ENCODE results near the gene PDCD2. TPM values are rescaled to one million over a fixed set of nuclear protein-coding genes. Genes with fewer than 3 reads are reported as not detected.
"Not testable (repeated sequence)": the region's sequence is repeated elsewhere in the genome, so short reads cannot be mapped to it uniquely, and the experiment has no call there.

Gene PDCD2
- total RNA-seq, 1 experiment from 2014 or later: 272 TPM

- peak; percentile 87 for DNase-seq (ENCODE audit: low read depth)
Observed at GRCh38 chr6:170552765-170553533, 31.5 kb downstream of the PDCD2 start, which contains the start of gene PSMB1. Gene PSMB1 (minus strand): TSS chr6:170553307. CDS start chr6:170553242, 65 bp downstream.

- DNase-seq (ENCODE audit: low read depth): no peak
Observed at GRCh38 chr6:170545405-170545804, 39.0 kb downstream of the PDCD2 start.

- no peak for DNase-seq (ENCODE audit: low read depth)
Observed at GRCh38 chr6:170542031-170542719, 42.3 kb downstream of the PDCD2 start.

DNA sequence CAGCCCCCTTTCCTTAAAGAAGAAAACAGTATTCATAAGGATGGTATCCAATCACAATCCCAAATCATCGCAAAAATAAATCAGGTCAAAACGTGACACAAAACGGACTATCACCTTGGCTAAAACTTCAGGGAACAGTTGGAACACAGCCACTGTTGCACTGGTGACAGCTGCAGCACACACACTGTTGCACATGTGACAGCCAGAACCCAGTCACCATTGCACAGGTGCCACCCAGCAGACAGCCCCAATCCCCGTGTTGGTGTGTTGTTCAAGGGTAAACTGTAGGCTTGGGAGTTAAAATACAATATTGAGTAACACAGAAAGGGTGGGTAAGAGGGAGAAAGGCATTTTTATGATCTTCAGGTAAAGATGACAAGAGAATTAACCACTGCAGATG lies 47.1 kb downstream of the PDCD2 start:
- no peak for DNase-seq (ENCODE audit: low read depth)

DNA sequence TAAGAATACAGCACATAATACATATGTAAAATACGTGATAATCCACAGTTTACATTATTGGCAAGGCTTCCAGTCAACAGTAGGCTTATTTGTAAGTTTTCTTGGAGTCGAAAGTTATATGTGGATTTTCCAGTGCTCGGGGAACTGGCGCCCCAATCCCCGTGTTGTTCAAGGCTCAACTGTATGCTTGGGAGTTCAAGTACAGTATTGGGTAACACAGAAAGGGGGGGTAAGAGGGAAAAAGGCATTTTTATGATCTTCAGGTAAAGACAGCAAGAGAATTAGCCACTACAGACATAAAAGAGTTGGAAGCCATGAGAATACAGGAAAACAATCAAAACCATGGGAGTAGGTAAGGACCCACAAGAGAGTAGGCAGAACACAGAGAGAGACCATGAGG lies 47.8 kb downstream of the PDCD2 start:
- DNase-seq (ENCODE audit: low read depth): no peak

DNA sequence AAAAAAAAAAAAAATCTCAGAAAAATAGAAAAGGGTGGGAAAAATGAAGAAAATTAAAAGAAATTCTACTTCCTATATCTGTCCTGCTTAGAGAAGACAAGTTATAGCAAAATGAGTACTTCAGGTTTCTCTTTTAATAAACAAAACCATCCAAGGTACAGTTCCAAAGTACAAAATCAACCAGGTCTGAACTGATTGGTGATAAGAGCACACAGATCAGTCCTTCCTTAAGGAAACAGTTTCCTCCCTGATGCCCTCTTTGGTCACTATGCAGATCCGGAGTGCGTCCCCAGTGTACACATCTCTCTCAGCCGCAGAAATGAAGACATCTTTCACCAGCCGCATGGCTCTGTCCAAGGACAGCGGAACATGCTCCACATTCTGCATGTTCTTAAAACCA lies 49.4 kb downstream of the PDCD2 start:
- DNase-seq (ENCODE audit: low read depth): no peak

GRCh38 chr6:170533792-170534191 lies 50.6 kb downstream of the PDCD2 start:
- no peak for DNase-seq (ENCODE audit: low read depth)

DNA sequence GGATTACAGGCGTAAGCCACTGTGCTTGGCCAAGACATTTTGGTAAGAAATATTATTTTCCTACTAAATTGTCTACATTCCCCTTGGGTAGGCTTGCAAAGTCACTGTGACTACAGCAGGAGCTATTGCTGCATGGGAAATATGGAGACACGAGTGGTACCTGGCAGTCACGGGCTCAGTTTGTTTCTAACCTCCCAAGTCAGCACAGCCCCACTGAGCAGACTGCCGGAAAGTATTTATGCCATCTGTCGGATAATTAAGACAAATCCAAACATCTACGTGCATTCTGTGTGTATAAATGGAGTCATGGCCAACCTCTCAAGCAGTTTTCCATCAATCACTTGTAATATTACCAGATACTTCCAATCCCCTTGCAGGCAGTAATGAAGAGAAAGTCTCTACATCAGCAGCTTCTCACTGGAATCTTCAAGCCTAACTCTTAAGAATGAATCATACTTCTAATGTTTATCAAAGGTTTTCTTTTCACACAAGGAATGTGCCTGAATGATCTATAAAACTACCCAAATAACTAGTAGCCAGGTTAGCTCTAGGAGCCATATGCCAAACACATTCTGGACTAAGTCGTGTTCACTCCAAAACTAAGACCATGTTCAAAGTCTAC lies 51.5 kb downstream of the PDCD2 start:
- no peak for DNase-seq (ENCODE audit: low read depth)

- peak; percentile 55 for DNase-seq (ENCODE audit: low read depth)
Observed at GRCh38 chr6:170529839-170530469, 54.5 kb downstream of the PDCD2 start.

DNA sequence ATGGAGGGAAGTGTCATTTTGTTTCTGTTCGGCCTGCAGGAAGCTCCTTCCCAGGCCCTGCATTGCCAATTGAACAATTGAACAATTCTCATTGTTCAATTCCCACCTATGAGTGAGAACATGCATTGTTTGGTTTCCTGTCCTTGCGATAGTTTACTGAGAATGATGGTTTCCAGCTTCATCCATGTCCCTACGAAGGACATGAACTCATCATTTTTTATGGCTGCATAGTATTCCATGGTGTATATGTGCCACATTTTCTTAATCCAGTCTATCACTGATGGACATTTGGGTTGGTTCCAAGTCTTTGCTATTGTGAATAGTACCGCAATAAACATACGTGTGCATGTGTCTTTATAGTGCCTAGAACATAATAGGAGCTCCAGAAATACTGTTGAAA lies 56.4 kb downstream of the PDCD2 start:
- DNase-seq (ENCODE audit: low read depth): not testable (repeated sequence)

GRCh38 chr6:170525795-170526194 lies 58.6 kb downstream of the PDCD2 start:
- no peak for DNase-seq (ENCODE audit: low read depth)

Other genes with a start within 250 kb of the PDCD2 start
- 456 and 490 TPM in 2 replicates for gene PSMB1, start 31.3 kb downstream of the PDCD2 start, total RNA-seq (2014; rRNA removed; shearing (Covaris generic))
- 33.1 and 46.3 TPM in 2 replicates for gene TBP, start 30.3 kb downstream of the PDCD2 start, total RNA-seq (2014; rRNA removed; shearing (Covaris generic))

Measured in HT1080 (cell line).